BJ (cell line): Measurements from ENCODE around the gene TRIM69. TPM values are rescaled to one million over a fixed set of nuclear protein-coding genes. Genes with fewer than 3 reads are reported as not detected.

ENCODE experiments used
- CTCF ChIA-PET: fragments of 350-600 bp; formaldehyde crosslinking; extraction: SDS; loops from one replicate; lab custom pipeline; 2021; ENCODE audit warnings: antibody characterized with exemption, inconsistent platforms; lab: Yijun Ruan, JAX
- POLR2A ChIA-PET: fragments of 300-600 bp; sonication (Branson Sonifier 250); formaldehyde crosslinking; extraction: SDS; loops from one replicate; lab custom pipeline; 2021; ENCODE audit warnings: antibody characterized with exemption; lab: Charles Lee
- DNase-seq: peaks from one replicate; pipeline ENCODE4 v3.0.0-alpha.2; 2011; ENCODE audit warnings: low read depth
- H3K27me3 ChIP-seq: 2 replicates; pipeline ENCODE4 v1.6.0; 2011; ENCODE audit warnings: low read length; ENCODE audit not compliant: control insufficient read depth, insufficient read depth
- H3K36me3 ChIP-seq: 2 replicates; pipeline ENCODE4 v1.5.1; 2011; ENCODE audit warnings: low read length; ENCODE audit not compliant: control insufficient read depth, insufficient read depth
- H3K4me3 ChIP-seq: 2 replicates; pipeline ENCODE4 v1.5.1; 2011; ENCODE audit warnings: low read depth, mild to moderate bottlenecking, control low read depth, low read length
- polyA plus RNA-seq: library from polyadenylated mRNA; depleted of rRNA; stranded (reverse); fragments of >200 nt; gene quantifications from 2 replicates; pipeline ENCODE4 v1.2.3, GENCODE V29; 2011; rRNA removed
- small RNA-seq: library from RNA; depleted of rRNA; stranded (forward); fragments of <200 nt; gene quantifications from one replicate; pipeline ENCODE3, GENCODE V24; 2012; ENCODE audit warnings: low replicate concordance, low read depth; ENCODE audit not compliant: insufficient read length
- TF ChIP-seq, protein P1 (sequence below): IDR thresholded peaks from 2 replicates; pipeline ENCODE4 v1.5.1; 2011; ENCODE audit warnings: low read depth, mild to moderate bottlenecking, control low read depth, inconsistent platforms, low read length, moderate library complexity; ENCODE audit not compliant: insufficient read depth

TRIM69 gene
- polyA plus RNA-seq, 1 experiment = 10.8 TPM

DNA sequence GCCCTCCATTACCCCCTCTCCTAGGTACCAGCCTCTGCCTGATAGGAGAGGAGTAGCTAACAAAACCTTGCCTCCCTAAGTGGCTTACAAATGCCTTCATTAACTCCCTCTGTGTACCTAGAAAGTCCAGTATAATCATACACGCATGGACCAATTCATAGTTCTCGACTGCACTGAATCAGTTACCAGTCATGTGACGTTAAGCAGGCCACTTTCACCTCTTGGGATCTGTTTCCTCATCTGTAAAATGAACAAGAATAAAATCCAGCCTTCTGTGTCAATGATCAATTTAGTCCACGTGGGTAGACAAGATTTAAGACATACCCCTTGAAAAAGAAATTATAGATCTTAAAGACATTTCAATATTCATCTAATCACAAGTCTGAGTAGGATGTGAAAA lies 72.2 kb downstream of the TRIM69 start:
- H3K4me3 ChIP-seq = no peak overlapping the region
- H3K27me3 ChIP-seq = peaks cover 3% of the 10 kb centered on the region
- POLR2A ChIA-PET = no interaction called here
- H3K36me3 ChIP-seq = no peaks in the 10 kb centered on the region
- CTCF ChIA-PET = no interaction called here
- no peak for DNase-seq
- TF ChIP-seq, protein P1, sequence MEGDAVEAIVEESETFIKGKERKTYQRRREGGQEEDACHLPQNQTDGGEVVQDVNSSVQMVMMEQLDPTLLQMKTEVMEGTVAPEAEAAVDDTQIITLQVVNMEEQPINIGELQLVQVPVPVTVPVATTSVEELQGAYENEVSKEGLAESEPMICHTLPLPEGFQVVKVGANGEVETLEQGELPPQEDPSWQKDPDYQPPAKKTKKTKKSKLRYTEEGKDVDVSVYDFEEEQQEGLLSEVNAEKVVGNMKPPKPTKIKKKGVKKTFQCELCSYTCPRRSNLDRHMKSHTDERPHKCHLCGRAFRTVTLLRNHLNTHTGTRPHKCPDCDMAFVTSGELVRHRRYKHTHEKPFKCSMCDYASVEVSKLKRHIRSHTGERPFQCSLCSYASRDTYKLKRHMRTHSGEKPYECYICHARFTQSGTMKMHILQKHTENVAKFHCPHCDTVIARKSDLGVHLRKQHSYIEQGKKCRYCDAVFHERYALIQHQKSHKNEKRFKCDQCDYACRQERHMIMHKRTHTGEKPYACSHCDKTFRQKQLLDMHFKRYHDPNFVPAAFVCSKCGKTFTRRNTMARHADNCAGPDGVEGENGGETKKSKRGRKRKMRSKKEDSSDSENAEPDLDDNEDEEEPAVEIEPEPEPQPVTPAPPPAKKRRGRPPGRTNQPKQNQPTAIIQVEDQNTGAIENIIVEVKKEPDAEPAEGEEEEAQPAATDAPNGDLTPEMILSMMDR = no peak

DNA sequence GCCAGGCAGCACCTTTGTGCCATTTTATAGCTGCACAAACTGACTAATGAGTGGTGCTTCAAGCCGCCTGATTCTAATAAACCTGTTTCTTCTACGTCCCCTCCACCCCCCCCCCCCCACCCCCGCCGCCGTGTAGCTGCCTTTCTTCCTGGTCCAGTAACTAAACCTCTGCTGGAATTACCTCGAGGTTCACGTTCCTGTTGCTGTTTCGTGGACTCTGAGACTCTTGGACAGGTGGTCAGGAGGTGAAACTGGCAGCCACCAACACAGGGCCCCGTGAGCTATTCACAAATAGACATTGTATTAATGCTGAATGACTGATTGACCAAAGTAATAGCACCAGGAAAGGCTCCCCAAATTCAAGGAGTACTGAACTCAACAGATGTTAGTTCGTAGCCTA lies 73.9 kb downstream of the TRIM69 start:
- no peaks in the 10 kb centered on the region for H3K36me3 ChIP-seq
- no peak overlapping the region for H3K4me3 ChIP-seq
- TF ChIP-seq, protein P1 = no peak
- ChIA-PET POLR2A (no interaction called here), CTCF (no interaction called here)
- DNase-seq = no peak
- H3K27me3 ChIP-seq = peaks cover 5% of the 10 kb centered on the region

DNA sequence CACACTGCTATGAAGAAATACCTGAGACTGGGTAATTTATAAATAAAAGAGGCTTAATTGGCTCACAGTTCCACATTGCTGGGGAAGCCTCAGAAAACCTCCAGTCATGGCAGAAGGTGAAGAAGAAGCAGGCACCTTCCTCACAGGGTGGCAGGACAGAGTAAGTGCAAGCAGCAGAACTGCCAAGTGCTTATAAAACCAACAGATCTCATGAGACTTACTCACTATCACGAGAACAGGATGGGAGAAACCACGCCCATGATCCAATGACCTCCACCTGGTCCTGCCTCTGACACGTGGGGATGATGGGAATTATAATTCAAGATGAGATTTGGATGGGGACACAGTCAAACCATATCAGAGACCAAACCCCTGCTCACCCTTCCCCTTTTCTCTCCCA lies 75.0 kb downstream of the TRIM69 start:
- ChIA-PET CTCF (no interaction called here), POLR2A (no interaction called here)
- TF ChIP-seq, protein P1 = no peak
- DNase-seq = no peak
- Histone ChIP-seq H3K27me3 (peaks cover 5% of the 10 kb centered on the region), H3K36me3 (no peaks in the 10 kb centered on the region), H3K4me3 (no peak overlapping the region)

DNA sequence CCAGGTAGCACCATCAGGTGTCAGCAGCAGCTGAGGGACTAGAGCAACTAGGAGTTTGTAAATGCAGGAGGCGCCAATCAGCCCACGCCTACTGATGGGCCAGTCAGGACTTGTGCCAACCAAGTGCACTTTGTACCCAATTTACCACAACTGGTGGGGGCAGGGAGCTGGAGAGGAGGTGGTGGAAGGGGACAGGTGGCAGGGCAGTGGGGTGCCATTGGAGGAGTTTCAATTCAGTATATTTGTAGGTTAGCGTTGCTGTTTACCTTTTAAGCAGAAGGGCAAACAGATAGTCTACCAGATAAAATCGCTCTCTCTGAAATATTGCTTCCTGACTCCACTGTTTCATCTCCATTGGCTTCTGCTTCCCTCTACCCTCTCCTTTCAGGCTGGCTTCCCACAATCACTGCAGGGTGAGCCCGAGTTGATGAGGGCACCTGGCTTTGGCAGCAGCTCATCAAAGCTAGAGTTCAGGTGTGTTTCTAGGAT lies 75.7 kb downstream of the TRIM69 start:
- H3K4me3 ChIP-seq = no peak overlapping the region
- TF ChIP-seq, protein P1 = no peak
- ChIA-PET POLR2A (no interaction called here), CTCF (no interaction called here)
- no peaks in the 10 kb centered on the region for H3K36me3 ChIP-seq
- DNase-seq = no peak
- peaks cover 3% of the 10 kb centered on the region; the same call in 1 of the 2 replicates for H3K27me3 ChIP-seq

DNA sequence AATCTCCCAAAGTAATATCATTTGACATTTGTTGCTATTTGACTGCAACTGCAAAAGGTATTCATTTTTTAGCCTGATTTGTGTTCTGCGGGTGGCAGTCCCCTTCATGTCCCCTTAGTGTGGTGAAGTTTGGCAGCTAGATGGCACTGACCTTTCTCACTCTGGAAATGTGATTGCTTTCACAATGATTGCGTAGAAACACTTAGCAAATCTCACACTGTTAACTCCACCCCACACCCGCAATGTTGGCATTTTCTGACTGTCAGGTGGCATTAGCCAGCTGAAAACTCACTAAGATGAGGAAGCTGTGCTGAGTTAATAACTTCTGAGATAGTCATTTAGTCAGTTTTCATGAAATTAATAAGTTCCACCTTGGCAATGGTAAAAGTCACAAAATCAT lies 76.9 kb downstream of the TRIM69 start:
- Histone ChIP-seq H3K27me3 (peaks cover 3% of the 10 kb centered on the region; the same call in 1 of the 2 replicates), H3K4me3 (no peak overlapping the region), H3K36me3 (no peaks in the 10 kb centered on the region)
- no peak for DNase-seq
- POLR2A ChIA-PET = no interaction called here
- TF ChIP-seq, protein P1 = no peak
- CTCF ChIA-PET = no interaction called here

Small RNA genes lying within 50 kb of the gene (small RNA-seq; reads per million reads assigned to genes)
- gene RF00019 = not detected

Other genes with a start within 250 kb of the TRIM69 start
- gene EIF3J, start 199.4 kb upstream of the TRIM69 start, polyA plus RNA-seq = 22.5 and 54.4 TPM in 2 replicates
- gene SPG11, start 72.9 kb upstream of the TRIM69 start, polyA plus RNA-seq = 40.7 and 60.6 TPM in 2 replicates
- gene PATL2, start 25.2 kb upstream of the TRIM69 start, polyA plus RNA-seq = 0.09 and 0.12 TPM in 2 replicates
- 2,480 and 4,424 TPM in 2 replicates for gene B2M, start 25.0 kb upstream of the TRIM69 start, polyA plus RNA-seq
- not detected in 2 replicates for gene TERB2, start 220.2 kb downstream of the TRIM69 start, polyA plus RNA-seq